SK-N-SH (cell line): Measurements from ENCODE around the gene DMRT2.

Source experiments
- CHD2 ChIP-seq: fragments of 150-350 bp; IDR thresholded peaks from 2 replicates; pipeline ENCODE4 v1.6.1; 2018; ENCODE audit warnings: low read length; ENCODE audit not compliant: partially characterized antibody
- EP300 ChIP-seq, 2 experiments: IDR thresholded peaks; 2 replicates each; pipeline versions ENCODE4 v1.4.0 to v1.6.1; 2012; ENCODE audit warnings: borderline replicate concordance in 1 of 2, low read depth in 1 of 2, low read length in 1 of 2
- GABPA ChIP-seq: IDR thresholded peaks from 2 replicates; pipeline ENCODE4 v1.4.0; 2012; ENCODE audit warnings: low read depth, mild to moderate bottlenecking
- POLR2AphosphoS5 ChIP-seq: IDR thresholded peaks from 2 replicates; pipeline ENCODE4 v1.6.1; 2012; ENCODE audit warnings: low read depth, low read length
- RXRA ChIP-seq: IDR thresholded peaks from 2 replicates; pipeline ENCODE4 v1.4.0; 2012; ENCODE audit warnings: low read depth, mild to moderate bottlenecking, borderline replicate concordance
- TAF1 ChIP-seq: IDR thresholded peaks from 2 replicates; pipeline ENCODE4 v1.6.1; 2012; ENCODE audit warnings: low read depth, mild to moderate bottlenecking, low read length, moderate library complexity, borderline replicate concordance
- USF2 ChIP-seq: fragments of 150-350 bp; IDR thresholded peaks from 2 replicates; pipeline ENCODE4 v1.6.1; 2017; ENCODE audit warnings: antibody characterized with exemption, low read length, low read depth, borderline replicate concordance
- TF ChIP-seq, protein P1 (sequence below): fragments of 200-600 bp; sonication (generic); IDR thresholded peaks from 2 replicates; pipeline ENCODE4 v1.6.1; 2017; ENCODE audit warnings: antibody characterized with exemption, mild to moderate bottlenecking, moderate library complexity
- TF ChIP-seq, protein P2 (sequence below): IDR thresholded peaks from 2 replicates; pipeline ENCODE4 v1.4.0; 2012; ENCODE audit warnings: low read depth, borderline replicate concordance

GRCh38 chr9:1014225-1014624 lies 35.9 kb upstream of the DMRT2 start:
- TF ChIP-seq, protein P1, sequence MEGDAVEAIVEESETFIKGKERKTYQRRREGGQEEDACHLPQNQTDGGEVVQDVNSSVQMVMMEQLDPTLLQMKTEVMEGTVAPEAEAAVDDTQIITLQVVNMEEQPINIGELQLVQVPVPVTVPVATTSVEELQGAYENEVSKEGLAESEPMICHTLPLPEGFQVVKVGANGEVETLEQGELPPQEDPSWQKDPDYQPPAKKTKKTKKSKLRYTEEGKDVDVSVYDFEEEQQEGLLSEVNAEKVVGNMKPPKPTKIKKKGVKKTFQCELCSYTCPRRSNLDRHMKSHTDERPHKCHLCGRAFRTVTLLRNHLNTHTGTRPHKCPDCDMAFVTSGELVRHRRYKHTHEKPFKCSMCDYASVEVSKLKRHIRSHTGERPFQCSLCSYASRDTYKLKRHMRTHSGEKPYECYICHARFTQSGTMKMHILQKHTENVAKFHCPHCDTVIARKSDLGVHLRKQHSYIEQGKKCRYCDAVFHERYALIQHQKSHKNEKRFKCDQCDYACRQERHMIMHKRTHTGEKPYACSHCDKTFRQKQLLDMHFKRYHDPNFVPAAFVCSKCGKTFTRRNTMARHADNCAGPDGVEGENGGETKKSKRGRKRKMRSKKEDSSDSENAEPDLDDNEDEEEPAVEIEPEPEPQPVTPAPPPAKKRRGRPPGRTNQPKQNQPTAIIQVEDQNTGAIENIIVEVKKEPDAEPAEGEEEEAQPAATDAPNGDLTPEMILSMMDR = no peak
- TF ChIP-seq CHD2 = no peak
- TF ChIP-seq GABPA = no peak
- no peak for TF ChIP-seq POLR2AphosphoS5
- no peak for TF ChIP-seq EP300 (IDR thresholded peaks at IDR 0.05; ENCODE audit: borderline replicate concordance in 1 of 2, low read depth in 1 of 2, low read length in 1 of 2)
- TF ChIP-seq RXRA = no peak
- no peak for TF ChIP-seq USF2
- no peak for TF ChIP-seq TAF1
- TF ChIP-seq, protein P2, sequence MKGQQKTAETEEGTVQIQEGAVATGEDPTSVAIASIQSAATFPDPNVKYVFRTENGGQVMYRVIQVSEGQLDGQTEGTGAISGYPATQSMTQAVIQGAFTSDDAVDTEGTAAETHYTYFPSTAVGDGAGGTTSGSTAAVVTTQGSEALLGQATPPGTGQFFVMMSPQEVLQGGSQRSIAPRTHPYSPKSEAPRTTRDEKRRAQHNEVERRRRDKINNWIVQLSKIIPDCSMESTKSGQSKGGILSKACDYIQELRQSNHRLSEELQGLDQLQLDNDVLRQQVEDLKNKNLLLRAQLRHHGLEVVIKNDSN = no peak
